MG63 (cell line): Measurements from ENCODE around the gene GALNS. TPM values are rescaled to one million over a fixed set of nuclear protein-coding genes. Genes with fewer than 3 reads are reported as not detected.

Experiments
- DNase-seq: peaks from one replicate; pipeline ENCODE4 v3.0.0-alpha.2; 2020
- H3K27me3 ChIP-seq: fragments of 250-450 bp; sonication (Bioruptor Pico); 2 replicates; pipeline ENCODE4 v1.5.1; 2020; ENCODE audit warnings: mild to moderate bottlenecking, moderate library complexity
- H3K36me3 ChIP-seq: fragments of 250-450 bp; sonication (Bioruptor Pico); 2 replicates; pipeline ENCODE4 v1.5.1; 2020; ENCODE audit warnings: mild to moderate bottlenecking, moderate library complexity
- H3K4me3 ChIP-seq: fragments of 250-450 bp; sonication (Bioruptor Pico); 2 replicates; pipeline ENCODE4 v1.5.1; 2020; ENCODE audit warnings: mild to moderate bottlenecking, moderate library complexity
- H3K9me3 ChIP-seq: fragments of 250-450 bp; sonication (Bioruptor Pico); 2 replicates; pipeline ENCODE4 v1.5.1; 2020; ENCODE audit warnings: mild to moderate bottlenecking, moderate library complexity
- total RNA-seq: library from RNA; depleted of rRNA; stranded (reverse); fragments of >200 nt; shearing (Covaris generic); gene quantifications from 2 replicates; pipeline ENCODE4 v1.2.3, GENCODE V29; 2014; ENCODE audit warnings: low replicate concordance; rRNA removed

Gene GALNS
- total RNA-seq, 1 experiment from 2014 or later, result 11.3 TPM

- Histone ChIP-seq H3K36me3 (peaks cover 6% of the 10 kb centered on the region), H3K4me3 (no peak overlapping the region)
- no peak for DNase-seq
These were observed 86.9 kb downstream of the GALNS start for GRCh38 chr16:88769617-88770460.

DNA sequence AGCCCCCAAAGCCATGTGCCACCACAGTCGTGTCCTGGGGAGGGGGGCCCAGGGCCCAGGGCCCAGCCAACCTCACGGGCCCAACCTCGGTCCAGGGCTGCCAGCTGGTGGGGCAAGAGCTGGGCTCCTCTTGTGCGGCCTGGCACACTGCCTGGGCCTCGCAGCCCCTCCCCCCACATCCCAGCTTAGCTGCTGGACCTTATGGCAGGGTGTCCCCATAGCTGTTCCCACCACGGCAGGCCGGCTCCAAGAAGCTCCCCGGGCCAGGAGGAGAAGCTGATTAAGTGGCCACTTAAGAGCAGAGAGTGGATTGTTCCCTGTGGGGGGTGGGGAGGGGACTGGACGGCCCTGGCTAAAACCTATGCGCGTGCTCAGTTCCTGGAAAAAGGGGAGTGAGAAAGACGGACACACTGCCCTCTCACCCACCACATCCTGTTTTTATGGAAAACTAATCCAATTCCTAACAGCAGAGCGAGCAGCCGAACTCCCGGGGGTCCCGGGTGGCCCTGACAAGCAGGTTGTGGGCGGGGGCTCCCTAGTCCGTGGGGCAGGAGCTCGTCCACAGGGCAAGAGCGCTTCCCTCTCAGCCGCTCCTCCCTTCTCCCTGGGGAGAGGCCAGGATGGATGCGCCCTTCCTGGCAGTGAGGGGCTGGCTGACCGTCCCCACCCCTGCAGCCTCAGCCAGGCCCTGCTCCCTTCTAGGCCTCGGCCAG lies 88.5 kb downstream of the GALNS start:
- H3K4me3 ChIP-seq, result no peak overlapping the region
- H3K9me3 ChIP-seq, result no peaks in the 10 kb centered on the region
- peak; percentile 52 for DNase-seq
- H3K36me3 ChIP-seq, result peaks cover 6% of the 10 kb centered on the region
- no peaks in the 10 kb centered on the region for H3K27me3 ChIP-seq

More at GRCh38 chr16:88769617-88770460, 86.9 kb downstream of the GALNS start:
- Histone ChIP-seq H3K27me3 (no peaks in the 10 kb centered on the region), H3K9me3 (no peaks in the 10 kb centered on the region)

GRCh38 chr16:88767546-88768070 lies 89.1 kb downstream of the GALNS start:
- H3K4me3 ChIP-seq, result no peak overlapping the region
- H3K36me3 ChIP-seq, result peaks cover 6% of the 10 kb centered on the region
- no peaks in the 10 kb centered on the region for H3K27me3 ChIP-seq
- no peaks in the 10 kb centered on the region for H3K9me3 ChIP-seq
- no peak for DNase-seq

- DNase-seq, result no peak
- H3K27me3 ChIP-seq, result no peaks in the 10 kb centered on the region
These were observed 89.8 kb downstream of the GALNS start for GRCh38 chr16:88766975-88767374.

DNA sequence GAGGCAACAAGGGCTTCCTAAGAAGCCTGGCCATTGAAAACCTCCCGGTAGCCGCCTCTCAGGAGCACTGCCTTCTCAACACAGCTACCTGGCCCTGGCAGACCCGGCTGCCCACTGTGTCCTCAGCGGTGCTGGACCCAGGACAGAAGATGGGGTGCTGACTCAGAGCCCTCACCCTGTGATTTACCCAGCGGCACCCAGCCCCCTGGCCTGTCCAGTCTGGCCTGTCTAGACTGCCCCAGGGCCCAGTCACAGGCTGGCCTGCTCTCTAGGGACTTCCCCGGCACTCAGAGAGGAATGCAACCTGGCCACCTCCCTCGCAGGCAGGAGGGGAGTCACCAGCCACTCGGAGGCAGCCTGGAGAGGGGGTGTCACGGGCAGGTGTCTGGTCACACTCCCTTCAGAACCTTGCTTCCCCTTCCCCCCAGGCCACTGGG lies 91.8 kb downstream of the GALNS start:
- H3K9me3 ChIP-seq, result no peaks in the 10 kb centered on the region
- no peak for DNase-seq
- no peaks in the 10 kb centered on the region for H3K27me3 ChIP-seq
- H3K4me3 ChIP-seq, result no peak overlapping the region
- no peaks in the 10 kb centered on the region; the same call in 1 of the 2 replicates for H3K36me3 ChIP-seq

More at GRCh38 chr16:88766975-88767374, 89.8 kb downstream of the GALNS start:
- Histone ChIP-seq H3K36me3 (peaks cover 6% of the 10 kb centered on the region), H3K4me3 (no peak overlapping the region), H3K9me3 (no peaks in the 10 kb centered on the region)

GRCh38 chr16:88764080-88764479 lies 92.7 kb downstream of the GALNS start:
- Histone ChIP-seq H3K27me3 (no peaks in the 10 kb centered on the region), H3K4me3 (no peak overlapping the region), H3K9me3 (no peaks in the 10 kb centered on the region), H3K36me3 (no peaks in the 10 kb centered on the region; the same call in 1 of the 2 replicates)
- no peak for DNase-seq

Other genes with a start within 250 kb of the GALNS start
- not detected in 2 replicates for gene IL17C, start 218.4 kb downstream of the GALNS start, total RNA-seq
- gene CYBA, start 205.9 kb downstream of the GALNS start, total RNA-seq, result 10.7 and 21.2 TPM in 2 replicates
- gene MVD, start 193.9 kb downstream of the GALNS start, total RNA-seq, result 16.8 and 25.7 TPM in 2 replicates
- gene SNAI3, start 170.4 kb downstream of the GALNS start, total RNA-seq, result not detected in 2 replicates
- gene RNF166, start 150.5 kb downstream of the GALNS start, total RNA-seq, result 16.5 and 20.2 TPM in 2 replicates
- 13.6 and 16.8 TPM in 2 replicates for gene CTU2, start 150.4 kb downstream of the GALNS start, total RNA-seq
- 77.6 and 88.5 TPM in 2 replicates for gene PIEZO1, start 71.7 kb downstream of the GALNS start, total RNA-seq
- gene CDT1, start 53.2 kb downstream of the GALNS start, total RNA-seq, result 9.3 and 14.3 TPM in 2 replicates
- 290 and 307 TPM in 2 replicates for gene APRT, start 45.0 kb downstream of the GALNS start, total RNA-seq
- gene TRAPPC2L, start 180 bp upstream of the GALNS start, total RNA-seq, result 34.4 and 35.6 TPM in 2 replicates
- gene PABPN1L, start 9.7 kb upstream of the GALNS start, total RNA-seq, result not detected in 2 replicates
- gene CBFA2T3, start 120.3 kb upstream of the GALNS start, total RNA-seq, result not detected in 2 replicates
- 11.0 and 21.8 TPM in 2 replicates for gene ACSF3, start 236.9 kb upstream of the GALNS start, total RNA-seq